Measurements from ENCODE around the gene COL13A1.

The COL13A1 gene

GRCh38 chr10:69892406-69892805 lies 90.7 kb downstream of the COL13A1 start:
- in situ Hi-C loops (cut with HindIII; ENCODE audit: low sequenced_read_pairs): no loop called here
- no peak overlapping the region for H3K4me3 ChIP-seq (ENCODE audit: low read depth, low read length)
- DNase-seq (ENCODE audit: low read depth): no peak
- TF ChIP-seq CTCF (IDR thresholded peaks at IDR 0.05; ENCODE audit: low read depth, low read length, missing control alignments): no peak

- TF ChIP-seq CTCF (IDR thresholded peaks at IDR 0.05; ENCODE audit: low read depth, low read length, missing control alignments): no peak
- in situ Hi-C loops (cut with HindIII; ENCODE audit: low sequenced_read_pairs): no loop called here
- H3K4me3 ChIP-seq (ENCODE audit: low read depth, low read length): no peak overlapping the region
- no peak for DNase-seq (ENCODE audit: low read depth)
Measured at GRCh38 chr10:69892816-69893215, 91.1 kb downstream of the COL13A1 start.

GRCh38 chr10:69893271-69893900 lies 91.7 kb downstream of the COL13A1 start:
- DNase-seq (ENCODE audit: low read depth): no peak
- no peak for TF ChIP-seq CTCF (IDR thresholded peaks at IDR 0.05; ENCODE audit: low read depth, low read length, missing control alignments)
- in situ Hi-C loops (cut with HindIII; ENCODE audit: low sequenced_read_pairs): no loop called here
- no peak overlapping the region for H3K4me3 ChIP-seq (ENCODE audit: low read depth, low read length)

GRCh38 chr10:69894156-69894555 lies 92.5 kb downstream of the COL13A1 start:
- no peak for TF ChIP-seq CTCF (IDR thresholded peaks at IDR 0.05; ENCODE audit: low read depth, low read length, missing control alignments)
- DNase-seq (ENCODE audit: low read depth): no peak
- no peak overlapping the region for H3K4me3 ChIP-seq (ENCODE audit: low read depth, low read length)
- in situ Hi-C loops (cut with HindIII; ENCODE audit: low sequenced_read_pairs): no loop called here

GRCh38 chr10:69895759-69896158 lies 94.1 kb downstream of the COL13A1 start:
- in situ Hi-C loops (cut with HindIII; ENCODE audit: low sequenced_read_pairs): no loop called here
- DNase-seq (ENCODE audit: low read depth): peak; percentile 53
- H3K4me3 ChIP-seq (ENCODE audit: low read depth, low read length): no peak overlapping the region
- TF ChIP-seq CTCF (IDR thresholded peaks at IDR 0.05; ENCODE audit: low read depth, low read length, missing control alignments): no peak

GRCh38 chr10:69896606-69897231 lies 95.0 kb downstream of the COL13A1 start:
- in situ Hi-C loops (cut with HindIII; ENCODE audit: low sequenced_read_pairs): no loop called here
- no peak for TF ChIP-seq CTCF (IDR thresholded peaks at IDR 0.05; ENCODE audit: low read depth, low read length, missing control alignments)
- DNase-seq (ENCODE audit: low read depth): no peak
- H3K4me3 ChIP-seq (ENCODE audit: low read depth, low read length): no peak overlapping the region
